IMR-90 (cell line): ENCODE measurements around the gene SRRD.
A peak's percentile ranks its signal among the peaks of the same experiment; 100 is the strongest.

ENCODE experiments used
- CTCF ChIP-seq: conservative IDR thresholded peaks from 2 replicates; pipeline ENCODE4 v1.5.1; 2012; ENCODE audit warnings: mild to moderate bottlenecking, low read depth, low read length, improper control_type of control experiment
- FOS ChIP-seq: fragments of 150-350 bp; IDR thresholded peaks from 2 replicates; pipeline ENCODE4 v1.6.1; 2016; ENCODE audit warnings: low read depth, low read length
- POLR2A ChIP-seq: IDR thresholded peaks from 2 replicates; pipeline ENCODE4 v1.6.1; 2012; ENCODE audit warnings: mild to moderate bottlenecking, low read depth, low read length
- RFX5 ChIP-seq: IDR thresholded peaks from 2 replicates; pipeline ENCODE4 v1.8.0; 2012; ENCODE audit warnings: low read depth, mild to moderate bottlenecking, low read length, moderate library complexity
- SMC3 ChIP-seq: fragments of 150-350 bp; IDR thresholded peaks from 2 replicates; pipeline ENCODE4 v1.6.1; 2016; ENCODE audit warnings: low read depth, mild to moderate bottlenecking, antibody characterized with exemption, low read length, moderate library complexity

GRCh38 chr22:26461188-26461810 lies 22.4 kb upstream of the SRRD start:
- TF ChIP-seq FOS (no peak), CTCF (peak; percentile 79), SMC3 (peak; percentile 91), POLR2A (no peak), RFX5 (no peak)
